HG02938 (cell line): Measurements from ENCODE around the gene FREM2.

Experiments
- ATAC-seq: cut with Tn5 transposase; IDR thresholded peaks from one replicate; pipeline ENCODE4 v1.9.1; 2021; ENCODE audit warnings: mild to moderate bottlenecking, moderate library complexity; ENCODE audit not compliant: unreplicated experiment

FREM2 gene

DNA sequence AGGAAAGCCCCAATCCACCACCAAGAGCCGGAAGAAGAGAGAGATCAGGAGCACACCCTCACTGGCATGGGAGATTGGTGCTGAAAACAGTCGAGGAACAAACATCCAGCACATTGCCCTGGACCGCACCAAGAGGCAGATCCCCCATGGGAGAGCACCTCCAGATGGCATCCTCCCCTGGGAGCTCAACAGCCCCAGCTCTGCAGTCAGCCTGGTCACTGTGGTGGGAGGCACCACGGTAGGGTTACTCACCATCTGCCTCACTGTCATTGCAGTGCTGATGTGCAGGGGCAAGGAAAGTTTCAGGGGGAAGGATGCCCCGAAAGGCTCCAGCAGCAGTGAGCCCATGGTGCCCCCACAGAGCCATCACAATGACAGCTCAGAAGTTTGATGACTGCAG, 193.5 kb downstream of the FREM2 start:
- ATAC-seq, result no peak

DNA sequence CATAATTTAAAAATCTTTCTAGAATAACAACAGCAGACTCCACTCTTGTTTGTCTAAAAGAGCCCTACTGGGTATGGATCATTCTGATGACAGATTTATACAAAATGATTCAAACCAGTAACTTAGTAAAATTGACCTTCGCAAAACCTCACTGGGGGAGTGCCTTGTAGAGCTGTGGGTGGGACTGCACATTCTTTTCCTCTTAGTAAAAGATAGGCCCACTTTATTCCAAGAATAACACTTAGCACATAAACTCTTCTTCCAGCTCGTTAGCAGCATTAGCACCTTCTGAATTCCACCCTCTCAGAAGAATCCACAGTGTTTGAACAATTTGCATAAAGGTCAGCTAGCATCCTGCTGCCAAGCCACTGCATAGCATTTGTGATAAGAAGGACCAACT, 196.9 kb downstream of the FREM2 start:
- no peak for ATAC-seq

- no peak for ATAC-seq
These were observed 201.4 kb downstream of the FREM2 start for GRCh38 chr13:38888309-38888708.

DNA sequence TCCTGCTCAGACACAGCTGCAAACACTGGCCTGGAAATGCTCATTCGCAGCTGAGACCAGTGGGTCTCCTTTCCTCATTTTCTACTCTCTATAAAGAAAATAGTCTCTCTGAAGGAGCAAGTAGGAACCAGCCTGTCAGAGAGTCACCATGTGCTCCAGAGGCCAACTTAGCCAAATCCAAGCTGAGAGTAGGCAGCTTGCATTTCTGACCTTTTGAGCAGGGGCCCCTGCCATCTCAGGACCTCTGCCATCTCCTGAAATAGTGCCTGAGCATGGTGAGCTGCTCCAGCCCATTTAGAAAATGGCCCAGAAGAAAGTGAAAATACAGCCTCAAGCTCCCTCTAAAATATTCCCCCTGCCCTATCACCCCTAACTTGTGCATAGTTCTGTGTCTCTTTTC, 208.2 kb downstream of the FREM2 start:
- ATAC-seq, result no peak

DNA sequence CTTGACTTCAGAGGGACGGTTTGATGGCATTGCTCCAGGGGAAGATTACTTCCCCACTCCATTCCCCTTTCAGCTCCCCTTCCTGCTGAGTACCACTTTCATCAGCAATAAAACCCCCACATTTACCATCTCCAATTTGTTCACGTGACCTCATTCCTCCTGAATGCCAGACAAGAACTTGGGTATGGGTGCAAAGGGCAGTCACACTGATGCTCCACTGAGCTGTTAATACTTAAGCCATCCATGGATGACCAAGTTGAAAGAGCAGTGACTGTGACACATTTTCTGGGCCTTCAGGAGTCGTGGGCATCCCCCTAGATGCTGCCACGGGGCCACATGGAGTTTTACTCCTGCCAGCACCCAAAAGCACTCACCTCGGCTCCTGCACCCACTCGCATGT, 210.6 kb downstream of the FREM2 start:
- ATAC-seq, result no peak

GRCh38 chr13:38898481-38898880, 211.6 kb downstream of the FREM2 start:
- ATAC-seq, result no peak

GRCh38 chr13:38899571-38899970, 212.7 kb downstream of the FREM2 start:
- no peak for ATAC-seq

DNA sequence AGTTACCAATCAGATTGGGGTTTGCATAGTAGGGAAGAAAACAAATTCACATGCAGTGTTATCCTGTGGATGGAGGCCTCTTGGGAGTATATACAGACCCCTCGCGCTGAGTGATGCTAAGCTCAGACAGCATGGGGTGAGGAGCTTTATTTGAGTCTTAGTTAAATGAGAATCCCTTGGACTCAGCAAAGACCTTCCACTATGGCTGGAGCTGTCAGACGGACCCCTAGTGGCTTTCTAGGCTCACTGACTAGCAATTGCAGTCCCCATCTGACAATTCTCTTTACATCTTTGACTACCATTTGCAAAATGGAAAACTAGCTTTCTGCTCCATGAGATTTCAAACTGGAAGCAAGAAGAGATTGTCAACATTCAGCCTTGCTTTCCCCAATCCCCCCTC, 213.3 kb downstream of the FREM2 start:
- peak; percentile 54 for ATAC-seq

DNA sequence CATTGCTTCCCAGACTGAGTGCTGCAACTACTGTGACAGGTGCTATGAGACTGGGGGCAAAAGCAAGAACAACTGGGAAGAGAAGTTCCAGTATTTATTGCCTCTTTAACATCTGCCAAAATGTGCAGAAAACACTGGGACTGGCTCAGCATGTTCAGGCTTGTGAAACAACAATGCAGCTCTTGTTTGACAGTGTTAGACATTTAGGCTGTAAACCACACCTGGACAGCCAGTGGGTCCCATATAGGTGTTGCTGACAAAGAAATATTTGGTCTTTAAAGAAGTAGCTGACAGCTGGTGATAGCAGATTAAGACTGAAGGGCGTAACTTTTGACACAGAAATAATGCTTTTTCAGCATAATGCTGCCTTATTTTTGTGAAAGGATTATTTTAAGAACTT, 215.7 kb downstream of the FREM2 start:
- ATAC-seq, result no peak

- no peak for ATAC-seq
These were observed 218.2 kb downstream of the FREM2 start for GRCh38 chr13:38905081-38905480.

DNA sequence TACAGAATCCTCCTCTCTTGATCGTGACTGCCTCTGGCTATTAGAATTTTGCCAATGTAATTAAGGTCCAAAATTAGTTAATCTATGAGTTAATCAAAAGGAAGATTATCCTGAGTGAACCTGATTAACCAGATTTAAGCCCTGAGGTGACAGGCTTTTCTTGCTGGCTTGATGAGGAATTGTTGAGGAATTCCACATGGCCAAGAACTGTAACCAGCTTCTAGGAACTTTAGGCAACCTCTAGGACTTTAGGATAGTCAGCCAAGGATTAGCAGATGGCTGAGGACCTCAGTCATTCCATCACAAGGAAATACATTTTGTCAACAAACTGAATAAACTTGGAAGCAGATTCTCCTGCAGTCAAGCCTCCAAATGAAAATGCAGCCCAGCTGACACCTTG, 219.0 kb downstream of the FREM2 start:
- ATAC-seq, result no peak

- no peak for ATAC-seq
These were observed 221.7 kb downstream of the FREM2 start for GRCh38 chr13:38908574-38908973.

- no peak for ATAC-seq
These were observed 227.2 kb downstream of the FREM2 start for GRCh38 chr13:38914070-38914469.

DNA sequence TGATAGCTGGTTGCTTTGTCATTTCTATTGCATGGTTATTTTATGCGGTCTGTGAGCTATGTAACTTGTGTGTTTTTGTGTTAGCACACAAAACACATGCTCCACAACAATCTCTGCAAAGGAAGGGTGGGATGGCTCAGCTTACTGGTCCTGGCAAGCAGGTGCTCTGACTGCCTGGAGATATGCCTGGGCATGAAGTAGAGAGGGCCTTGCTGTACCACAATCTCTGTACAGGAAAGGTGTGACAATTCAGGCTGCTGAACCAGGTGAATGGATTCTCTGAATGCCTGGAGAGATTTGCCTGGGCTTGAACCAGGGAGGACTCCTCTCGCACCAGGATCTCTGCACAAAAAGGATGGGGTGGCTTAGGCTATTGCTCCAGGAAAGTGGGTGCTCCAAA, 234.2 kb downstream of the FREM2 start:
- no peak for ATAC-seq

GRCh38 chr13:38922170-38922569, 235.3 kb downstream of the FREM2 start:
- no peak for ATAC-seq

- ATAC-seq, result no peak
These were observed 246.9 kb downstream of the FREM2 start for GRCh38 chr13:38933786-38934185.
